ENCODE measurements around the gene RGS6.

RGS6 gene

GRCh38 chr14:72311116-72311515, 378.9 kb downstream of the RGS6 start:
- no peak for DNase-seq (ENCODE audit: low spot score)

GRCh38 chr14:72311516-72311915, 379.3 kb downstream of the RGS6 start:
- no peak for DNase-seq (ENCODE audit: low spot score)

GRCh38 chr14:72314808-72315435, 382.7 kb downstream of the RGS6 start:
- DNase-seq (ENCODE audit: low spot score) = no peak

- DNase-seq (ENCODE audit: low spot score) = no peak
Measured at GRCh38 chr14:72315714-72316113, 383.5 kb downstream of the RGS6 start.

- DNase-seq (ENCODE audit: low spot score) = no peak
Measured at GRCh38 chr14:72318648-72319047, 386.4 kb downstream of the RGS6 start.

- no peak for DNase-seq (ENCODE audit: low spot score)
Measured at GRCh38 chr14:72332046-72332445, 399.8 kb downstream of the RGS6 start.

- no peak for DNase-seq (ENCODE audit: low spot score)
Measured at GRCh38 chr14:72332871-72333270, 400.6 kb downstream of the RGS6 start.

GRCh38 chr14:72333357-72333756, 401.1 kb downstream of the RGS6 start:
- no peak for DNase-seq (ENCODE audit: low spot score)

- DNase-seq (ENCODE audit: low spot score) = no peak
Measured at GRCh38 chr14:72336311-72336980, 404.2 kb downstream of the RGS6 start.

- no peak for DNase-seq (ENCODE audit: low spot score)
Measured at GRCh38 chr14:72341237-72341636, 409.0 kb downstream of the RGS6 start.

- no peak for DNase-seq (ENCODE audit: low spot score)
Measured at GRCh38 chr14:72341686-72342085, 409.5 kb downstream of the RGS6 start.

- DNase-seq (ENCODE audit: low spot score) = no peak
Measured at GRCh38 chr14:72347118-72347517, 414.9 kb downstream of the RGS6 start.

- no peak for DNase-seq (ENCODE audit: low spot score)
Measured at GRCh38 chr14:72350215-72350614, 418.0 kb downstream of the RGS6 start.

GRCh38 chr14:72352012-72352411, 419.8 kb downstream of the RGS6 start:
- DNase-seq (ENCODE audit: low spot score) = no peak

- DNase-seq (ENCODE audit: low spot score) = no peak
Measured at GRCh38 chr14:72366619-72367018, 434.4 kb downstream of the RGS6 start.

- DNase-seq (ENCODE audit: low spot score) = no peak
Measured at GRCh38 chr14:72369106-72369505, 436.9 kb downstream of the RGS6 start.

- no peak for DNase-seq (ENCODE audit: low spot score)
Measured at GRCh38 chr14:72377016-72377415, 444.8 kb downstream of the RGS6 start.

- DNase-seq (ENCODE audit: low spot score) = no peak
Measured at GRCh38 chr14:72380456-72380855, 448.2 kb downstream of the RGS6 start.

- no peak for DNase-seq (ENCODE audit: low spot score)
Measured at GRCh38 chr14:72383865-72384264, 451.6 kb downstream of the RGS6 start.

- DNase-seq (ENCODE audit: low spot score) = no peak
Measured at GRCh38 chr14:72387726-72388125, 455.5 kb downstream of the RGS6 start.

GRCh38 chr14:72389200-72389599, 457.0 kb downstream of the RGS6 start:
- DNase-seq (ENCODE audit: low spot score) = no peak

GRCh38 chr14:72401101-72401625, 468.9 kb downstream of the RGS6 start:
- DNase-seq (ENCODE audit: low spot score) = no peak

- DNase-seq (ENCODE audit: low spot score) = no peak
Measured at GRCh38 chr14:72401632-72402376, 469.6 kb downstream of the RGS6 start.
